ENCODE data around the gene ZFPM1.

The ZFPM1 gene

DNA sequence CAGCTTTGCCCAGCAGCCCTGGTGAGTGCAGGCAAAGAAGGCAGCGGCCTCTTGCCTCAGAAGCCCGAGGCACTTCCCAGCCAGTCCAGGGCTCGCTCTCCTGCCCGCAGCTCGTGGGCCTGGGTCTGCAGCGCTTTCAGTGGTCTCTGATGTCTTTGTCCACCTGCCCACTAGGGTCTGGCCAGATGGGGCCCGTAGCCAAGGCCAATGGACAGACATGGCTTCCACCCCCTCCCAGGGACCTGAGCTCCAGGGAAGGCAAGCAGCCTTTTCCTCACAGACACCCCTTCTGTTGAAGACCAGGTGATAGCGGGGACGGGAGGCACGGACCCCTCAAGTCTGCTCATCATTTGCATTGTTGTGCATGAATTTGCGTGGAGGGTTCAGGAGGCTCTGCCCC lies 83.4 kb downstream of the ZFPM1 start:
- no peak for DNase-seq (ENCODE audit: low read depth)
- H3K4me3 ChIP-seq (ENCODE audit: control insufficient read depth, low read depth, low read length): no peak overlapping the region
- TF ChIP-seq CTCF (conservative IDR thresholded peaks at IDR 0.05; ENCODE audit: control insufficient read depth, insufficient read depth, low read depth, low read length): no peak

DNA sequence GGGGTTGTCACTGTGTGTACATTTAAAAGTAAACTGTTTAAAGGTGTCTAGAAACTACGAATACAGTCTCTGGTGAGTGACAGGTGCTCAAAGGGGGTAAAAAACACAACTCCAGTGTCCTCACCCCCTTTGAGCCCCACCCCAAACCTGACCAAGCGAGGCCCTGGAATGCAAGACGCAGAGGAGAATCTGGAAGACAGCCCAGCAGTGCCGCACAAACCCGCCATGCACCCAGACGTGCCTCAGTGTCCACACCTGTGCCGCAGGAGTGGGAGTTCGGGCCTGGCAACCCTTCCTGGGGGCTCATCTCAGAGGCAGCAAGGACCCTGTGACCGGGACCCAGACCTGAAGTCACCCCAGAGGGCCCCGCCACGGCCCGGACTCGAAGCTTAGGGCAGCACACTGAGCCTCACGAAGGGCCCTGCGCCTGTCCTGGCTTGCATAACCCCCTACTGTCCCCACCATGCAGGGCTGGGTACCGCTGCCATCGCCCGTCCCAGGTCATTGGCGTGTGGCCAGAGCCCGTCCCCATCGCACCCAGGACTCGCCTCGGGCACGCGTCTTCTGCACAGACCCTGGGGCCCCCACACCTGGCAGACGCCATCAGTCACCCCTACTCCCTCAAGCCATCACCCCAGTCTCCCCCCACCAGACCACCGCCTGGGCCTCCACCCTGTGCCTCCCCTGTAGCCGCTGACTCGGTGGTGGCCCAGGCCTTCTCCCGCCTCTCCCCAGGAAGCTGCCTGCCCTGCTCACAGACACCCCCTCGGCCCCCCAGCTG lies 84.1 kb downstream of the ZFPM1 start:
- DNase-seq (ENCODE audit: low read depth): no peak
- no peak overlapping the region for H3K4me3 ChIP-seq (ENCODE audit: control insufficient read depth, low read depth, low read length)
- TF ChIP-seq CTCF (conservative IDR thresholded peaks at IDR 0.05; ENCODE audit: control insufficient read depth, insufficient read depth, low read depth, low read length): no peak

- no peak for TF ChIP-seq CTCF (conservative IDR thresholded peaks at IDR 0.05; ENCODE audit: control insufficient read depth, insufficient read depth, low read depth, low read length)
- no peak overlapping the region for H3K4me3 ChIP-seq (ENCODE audit: control insufficient read depth, low read depth, low read length)
- no peak for DNase-seq (ENCODE audit: low read depth)
These were observed 84.8 kb downstream of the ZFPM1 start for GRCh38 chr16:88537859-88538258.

DNA sequence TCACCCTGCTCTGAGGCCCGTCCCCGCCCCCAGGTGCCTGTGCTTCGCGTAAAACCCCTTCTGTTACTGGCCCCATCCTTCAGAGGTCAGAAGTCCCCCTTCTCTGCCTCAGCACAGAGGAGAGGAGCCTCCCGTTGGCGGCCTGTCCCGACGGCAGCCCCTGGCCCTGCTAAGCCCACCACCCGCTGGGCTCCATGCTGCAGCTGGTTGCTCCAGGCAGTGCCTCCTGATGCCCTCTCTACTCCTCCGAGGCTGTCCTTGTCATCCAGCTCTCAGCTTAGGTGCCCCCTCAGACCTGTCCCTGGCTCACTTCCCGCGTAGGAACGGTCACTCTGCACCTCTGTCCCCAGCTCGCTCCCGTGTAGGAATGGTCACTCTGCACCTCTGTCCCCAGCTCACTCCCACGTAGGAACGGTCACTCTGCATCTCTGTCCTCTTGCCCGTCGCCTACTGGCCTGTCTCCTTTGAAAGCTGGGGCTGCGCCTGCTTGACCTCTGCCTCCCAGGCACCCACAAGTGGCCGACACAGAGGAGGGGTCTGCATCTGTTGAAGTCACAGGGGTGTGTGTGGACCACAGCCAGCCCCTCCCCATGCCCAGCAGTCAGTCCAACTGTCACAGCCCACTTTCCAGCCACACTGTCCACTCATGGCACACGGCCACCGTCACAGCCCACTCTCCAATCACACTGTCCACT lies 85.4 kb downstream of the ZFPM1 start:
- DNase-seq (ENCODE audit: low read depth): no peak
- no peak for TF ChIP-seq CTCF (conservative IDR thresholded peaks at IDR 0.05; ENCODE audit: control insufficient read depth, insufficient read depth, low read depth, low read length)
- H3K4me3 ChIP-seq (ENCODE audit: control insufficient read depth, low read depth, low read length): no peak overlapping the region

DNA sequence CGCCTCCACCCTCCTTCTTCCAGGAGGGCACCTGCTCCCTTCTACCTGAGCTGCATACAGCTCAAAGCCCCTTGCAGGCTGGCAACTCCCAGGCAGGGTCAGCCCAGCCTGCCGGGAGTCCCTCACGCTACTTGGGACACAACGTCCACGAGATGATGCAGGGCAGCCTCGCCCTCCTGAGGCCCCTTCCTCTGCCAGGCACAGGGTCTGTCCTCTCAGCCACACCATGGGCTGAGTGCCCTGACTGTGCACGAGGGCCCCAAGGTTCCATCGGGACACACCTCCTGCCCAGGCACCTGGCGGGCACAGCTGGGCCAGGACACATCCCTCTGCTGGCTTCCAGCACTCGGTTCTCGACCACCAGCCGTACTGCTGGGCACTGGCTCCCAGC lies 86.2 kb downstream of the ZFPM1 start:
- no peak overlapping the region for H3K4me3 ChIP-seq (ENCODE audit: control insufficient read depth, low read depth, low read length)
- no peak for TF ChIP-seq CTCF (conservative IDR thresholded peaks at IDR 0.05; ENCODE audit: control insufficient read depth, insufficient read depth, low read depth, low read length)
- no peak for DNase-seq (ENCODE audit: low read depth)

DNA sequence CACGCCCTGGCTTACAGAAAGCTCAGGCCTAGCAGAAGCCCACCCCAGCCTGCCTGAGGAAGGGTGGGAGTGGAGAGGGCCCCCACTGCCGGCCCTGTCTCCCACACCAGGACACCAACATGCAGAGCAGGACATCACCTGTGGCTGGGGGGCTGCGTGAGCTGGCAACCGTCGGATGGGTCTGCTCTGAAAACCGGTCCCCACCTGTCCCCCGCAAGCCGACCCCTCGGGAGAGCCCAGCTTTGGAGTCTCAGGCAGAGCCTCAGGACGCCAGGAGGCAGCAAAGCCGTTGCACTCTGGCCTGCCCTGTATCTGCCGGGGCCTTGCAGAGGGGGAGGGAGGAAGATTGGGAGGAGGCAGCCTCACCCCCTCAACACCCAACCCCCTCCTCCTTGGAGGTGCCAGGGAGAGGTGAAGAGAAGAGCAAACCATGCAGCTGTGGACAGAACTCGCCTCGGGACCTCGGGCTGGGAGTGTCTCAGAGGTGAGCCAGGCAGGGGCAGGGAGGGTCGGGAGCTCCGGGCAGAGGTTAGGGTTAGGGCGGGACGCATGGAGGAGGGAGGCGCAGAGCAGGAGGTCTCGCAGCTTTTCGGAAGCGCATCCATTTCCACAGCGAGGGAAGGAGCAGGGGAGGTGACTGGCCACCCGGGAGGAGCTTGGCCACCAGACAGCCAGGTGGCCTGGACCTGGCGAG lies 86.7 kb downstream of the ZFPM1 start:
- TF ChIP-seq CTCF (conservative IDR thresholded peaks at IDR 0.05; ENCODE audit: control insufficient read depth, insufficient read depth, low read depth, low read length): no peak
- no peak for DNase-seq (ENCODE audit: low read depth)
- H3K4me3 ChIP-seq (ENCODE audit: control insufficient read depth, low read depth, low read length): no peak overlapping the region

Data from fibroblast of mammary gland (primary cell).